PC-9 (cell line): ENCODE data around the gene PICK1.

ENCODE experiments used
- EZH2 ChIP-seq: fragments of 200-600 bp; sonication (generic); IDR thresholded peaks from 2 replicates; pipeline ENCODE4 v1.8.0; 2017; ENCODE audit warnings: antibody characterized with exemption, low read depth
- TF ChIP-seq, protein P1 (sequence below): fragments of 200-600 bp; sonication (generic); conservative IDR thresholded peaks from 2 replicates; pipeline ENCODE4 v1.6.1; 2017; ENCODE audit warnings: mixed run types, antibody characterized with exemption, mild to moderate bottlenecking, moderate library complexity

DNA sequence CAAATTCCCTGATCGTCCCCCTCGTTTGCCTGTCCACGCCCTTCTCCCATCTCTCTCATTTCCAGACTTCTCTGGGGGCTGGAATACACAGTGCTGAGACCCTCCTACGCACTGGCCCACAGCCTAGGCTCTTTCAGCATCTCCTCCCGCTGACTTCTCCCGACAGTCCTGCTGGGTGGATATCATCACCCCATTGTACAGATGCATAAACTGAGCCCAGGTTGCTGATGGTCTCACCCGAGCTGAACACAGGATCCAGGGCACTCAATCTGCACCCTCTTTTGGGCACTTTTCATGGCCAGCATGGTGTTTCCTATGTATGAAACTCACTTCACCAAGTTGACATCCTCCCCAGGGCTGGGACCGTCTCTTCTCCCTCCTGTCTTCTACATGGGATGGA lies 31.7 kb upstream of the PICK1 start:
- TF ChIP-seq, protein P1, sequence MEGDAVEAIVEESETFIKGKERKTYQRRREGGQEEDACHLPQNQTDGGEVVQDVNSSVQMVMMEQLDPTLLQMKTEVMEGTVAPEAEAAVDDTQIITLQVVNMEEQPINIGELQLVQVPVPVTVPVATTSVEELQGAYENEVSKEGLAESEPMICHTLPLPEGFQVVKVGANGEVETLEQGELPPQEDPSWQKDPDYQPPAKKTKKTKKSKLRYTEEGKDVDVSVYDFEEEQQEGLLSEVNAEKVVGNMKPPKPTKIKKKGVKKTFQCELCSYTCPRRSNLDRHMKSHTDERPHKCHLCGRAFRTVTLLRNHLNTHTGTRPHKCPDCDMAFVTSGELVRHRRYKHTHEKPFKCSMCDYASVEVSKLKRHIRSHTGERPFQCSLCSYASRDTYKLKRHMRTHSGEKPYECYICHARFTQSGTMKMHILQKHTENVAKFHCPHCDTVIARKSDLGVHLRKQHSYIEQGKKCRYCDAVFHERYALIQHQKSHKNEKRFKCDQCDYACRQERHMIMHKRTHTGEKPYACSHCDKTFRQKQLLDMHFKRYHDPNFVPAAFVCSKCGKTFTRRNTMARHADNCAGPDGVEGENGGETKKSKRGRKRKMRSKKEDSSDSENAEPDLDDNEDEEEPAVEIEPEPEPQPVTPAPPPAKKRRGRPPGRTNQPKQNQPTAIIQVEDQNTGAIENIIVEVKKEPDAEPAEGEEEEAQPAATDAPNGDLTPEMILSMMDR, result no peak
- TF ChIP-seq EZH2, result no peak
